GM21447 (cell line): ENCODE measurements around the gene PTPN9.

Experiments
- ATAC-seq: cut with Tn5 transposase; IDR thresholded peaks from one replicate; pipeline ENCODE4 v1.9.1; 2021; ENCODE audit not compliant: unreplicated experiment

The PTPN9 gene

DNA sequence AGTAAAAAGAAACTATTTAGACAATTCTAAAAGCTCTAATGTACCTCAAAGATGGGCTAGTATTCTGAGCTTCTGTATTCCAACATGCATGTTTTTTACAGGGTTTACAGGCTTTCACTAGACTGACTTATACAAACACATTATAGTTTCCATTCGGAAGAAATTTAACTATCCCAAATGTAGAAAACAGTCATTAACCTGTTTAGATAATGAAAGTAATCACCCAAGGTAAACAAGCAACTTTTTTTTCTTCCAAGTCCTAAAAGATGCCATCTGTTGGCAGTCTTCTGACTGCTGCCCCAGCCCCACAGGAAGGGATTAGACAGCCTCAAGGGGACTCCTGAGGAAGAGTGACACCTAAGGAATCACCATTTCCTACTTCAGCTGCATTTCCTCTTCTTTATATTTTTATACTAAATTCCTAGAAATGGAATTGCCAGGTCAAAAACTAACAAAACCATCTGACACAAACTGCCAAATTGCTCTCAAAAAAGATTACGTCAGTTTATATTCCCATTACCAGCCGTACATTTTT is 153.1 kb downstream of the PTPN9 start:
- ATAC-seq = no peak

- no peak for ATAC-seq
Measured at GRCh38 chr15:75422554-75422953, 156.6 kb downstream of the PTPN9 start.

DNA sequence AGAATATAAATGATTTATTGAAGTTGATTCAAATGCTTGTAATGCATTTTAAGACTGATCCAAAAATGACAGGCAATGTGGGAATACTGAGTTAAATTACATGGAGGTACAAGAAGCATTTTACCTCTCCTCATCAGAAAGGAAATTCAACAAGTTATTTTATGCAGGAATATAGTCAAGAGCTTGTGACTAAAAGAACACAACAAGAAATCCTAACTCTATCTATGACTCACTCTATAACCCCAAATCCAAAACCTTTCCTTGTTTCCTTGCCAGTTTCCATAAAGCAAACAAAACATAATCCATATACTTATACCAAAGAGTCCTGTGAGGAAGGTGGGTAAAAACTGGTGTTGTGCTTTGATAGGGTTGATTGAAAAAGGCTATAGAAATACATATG is 158.4 kb downstream of the PTPN9 start:
- no peak for ATAC-seq

GRCh38 chr15:75416584-75416983 is 162.5 kb downstream of the PTPN9 start:
- no peak for ATAC-seq
